Measurements from ENCODE around the gene MAGEA12. TPM values are rescaled to one million over a fixed set of nuclear protein-coding genes. Genes with fewer than 3 reads are reported as not detected.
A peak's percentile ranks its signal among the peaks of the same experiment; 100 is the strongest.
"Not testable (repeated sequence)": the region's sequence is repeated elsewhere in the genome, so short reads cannot be mapped to it uniquely, and the experiment has no call there.

MAGEA12 gene, protein sequence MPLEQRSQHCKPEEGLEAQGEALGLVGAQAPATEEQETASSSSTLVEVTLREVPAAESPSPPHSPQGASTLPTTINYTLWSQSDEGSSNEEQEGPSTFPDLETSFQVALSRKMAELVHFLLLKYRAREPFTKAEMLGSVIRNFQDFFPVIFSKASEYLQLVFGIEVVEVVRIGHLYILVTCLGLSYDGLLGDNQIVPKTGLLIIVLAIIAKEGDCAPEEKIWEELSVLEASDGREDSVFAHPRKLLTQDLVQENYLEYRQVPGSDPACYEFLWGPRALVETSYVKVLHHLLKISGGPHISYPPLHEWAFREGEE
- total RNA-seq: not detected

DNA sequence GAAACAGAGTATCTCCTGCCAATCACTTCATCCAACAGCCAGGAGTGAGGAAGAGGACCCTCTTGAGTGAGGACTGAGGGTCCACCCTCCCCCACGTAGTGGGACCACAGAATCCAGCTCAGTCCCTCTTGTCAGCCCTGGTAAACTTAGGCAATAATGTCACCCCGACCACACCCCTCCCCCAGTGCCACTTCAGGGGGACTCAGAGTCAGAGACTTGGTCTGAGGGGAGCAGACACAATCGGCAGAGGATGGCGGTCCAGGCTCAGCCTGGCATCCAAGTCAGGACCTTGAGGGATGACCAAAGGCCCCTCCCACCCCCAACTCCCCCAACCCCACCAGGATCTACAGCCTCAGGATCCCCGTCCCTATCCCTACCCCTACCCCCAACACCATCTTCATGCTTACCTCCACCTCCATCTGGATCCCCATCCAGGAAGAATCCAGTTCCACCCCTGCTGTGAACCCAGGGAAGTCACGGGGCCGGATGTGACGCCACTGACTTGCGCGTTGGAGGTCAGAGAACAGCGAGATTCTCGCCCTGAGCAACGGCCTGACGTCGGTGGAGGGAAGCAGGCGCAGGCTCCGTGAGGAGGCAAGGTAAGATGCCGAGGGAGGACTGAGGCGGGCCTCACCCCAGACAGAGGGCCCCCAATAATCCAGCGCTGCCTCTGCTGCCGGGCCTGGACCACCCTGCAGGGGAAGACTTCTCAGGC, at the start of gene MAGEA12, which contains the start of gene CSAG1:
Gene MAGEA12 (plus strand): TSS at position 497 of the 715 bp plus-strand sequence. CDS start 2,405 bp downstream, outside the sequence.
Gene CSAG1 (minus strand): TSS at position 461 of the 715 bp plus-strand sequence. CDS start 1,261 bp downstream, outside the sequence.
- DNase-seq (ENCODE audit: low spot score): peak; percentile 45
- intact Hi-C loops (cut with DNase I): no loop called here

DNA sequence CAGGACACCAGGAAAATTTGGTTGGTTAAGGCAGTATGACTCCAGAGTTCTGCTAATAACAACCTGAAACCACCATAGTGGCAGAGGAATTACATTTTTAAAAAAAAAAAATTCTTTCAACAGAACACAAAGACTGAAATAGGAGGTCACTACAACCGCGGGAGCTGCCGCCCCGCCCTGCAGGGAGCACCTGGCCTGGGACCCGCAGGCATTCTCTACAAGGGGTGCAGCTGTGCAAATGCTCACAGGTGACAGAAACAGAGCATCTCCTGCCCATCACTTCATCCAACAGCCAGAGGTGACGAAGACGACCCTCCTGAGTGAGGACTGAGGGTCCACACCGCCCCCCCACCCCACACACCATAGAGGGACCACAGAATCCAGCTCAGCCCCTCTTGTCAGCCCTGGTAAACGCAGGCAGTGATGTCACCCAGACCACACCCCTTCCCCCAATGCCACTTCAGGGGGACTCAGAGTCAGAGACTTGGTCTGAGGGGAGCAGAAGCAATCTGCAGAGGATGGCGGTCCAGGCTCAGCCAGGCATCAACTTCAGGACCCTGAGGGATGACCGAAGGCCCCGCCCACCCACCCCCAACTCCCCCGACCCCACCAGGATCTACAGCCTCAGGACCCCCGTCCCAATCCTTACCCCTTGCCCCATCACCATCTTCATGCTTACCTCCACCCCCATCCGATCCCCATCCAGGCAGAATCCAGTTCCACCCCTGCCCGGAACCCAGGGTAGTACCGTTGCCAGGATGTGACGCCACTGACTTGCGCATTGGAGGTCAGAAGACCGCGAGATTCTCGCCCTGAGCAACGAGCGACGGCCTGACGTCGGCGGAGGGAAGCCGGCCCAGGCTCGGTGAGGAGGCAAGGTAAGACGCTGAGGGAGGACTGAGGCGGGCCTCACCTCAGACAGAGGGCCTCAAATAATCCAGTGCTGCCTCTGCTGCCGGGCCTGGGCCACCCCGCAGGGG, 35.3 kb upstream of the MAGEA12 start, which contains the start of gene MAGEA3:
Gene MAGEA3 (plus strand): TSS at position 843 of the 980 bp plus-strand sequence. CDS start 2,039 bp downstream, outside the sequence.
- DNase-seq (ENCODE audit: low spot score); intact Hi-C loops (cut with DNase I): not testable (repeated sequence)
- peak; percentile 13 for ATAC-seq

More for the DNA sequence above, at the start of gene MAGEA12, which contains the start of gene CSAG1:
- ATAC-seq: no peak

DNA sequence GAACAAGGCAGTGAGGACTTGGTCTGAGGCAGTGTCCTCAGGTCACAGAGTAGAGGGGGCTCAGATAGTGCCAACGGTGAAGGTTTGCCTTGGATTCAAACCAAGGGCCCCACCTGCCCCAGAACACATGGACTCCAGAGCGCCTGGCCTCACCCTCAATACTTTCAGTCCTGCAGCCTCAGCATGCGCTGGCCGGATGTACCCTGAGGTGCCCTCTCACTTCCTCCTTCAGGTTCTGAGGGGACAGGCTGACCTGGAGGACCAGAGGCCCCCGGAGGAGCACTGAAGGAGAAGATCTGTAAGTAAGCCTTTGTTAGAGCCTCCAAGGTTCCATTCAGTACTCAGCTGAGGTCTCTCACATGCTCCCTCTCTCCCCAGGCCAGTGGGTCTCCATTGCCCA, 33.2 kb upstream of the MAGEA12 start:
- DNase-seq (ENCODE audit: low spot score); intact Hi-C loops (cut with DNase I); ATAC-seq: not testable (repeated sequence)

DNA sequence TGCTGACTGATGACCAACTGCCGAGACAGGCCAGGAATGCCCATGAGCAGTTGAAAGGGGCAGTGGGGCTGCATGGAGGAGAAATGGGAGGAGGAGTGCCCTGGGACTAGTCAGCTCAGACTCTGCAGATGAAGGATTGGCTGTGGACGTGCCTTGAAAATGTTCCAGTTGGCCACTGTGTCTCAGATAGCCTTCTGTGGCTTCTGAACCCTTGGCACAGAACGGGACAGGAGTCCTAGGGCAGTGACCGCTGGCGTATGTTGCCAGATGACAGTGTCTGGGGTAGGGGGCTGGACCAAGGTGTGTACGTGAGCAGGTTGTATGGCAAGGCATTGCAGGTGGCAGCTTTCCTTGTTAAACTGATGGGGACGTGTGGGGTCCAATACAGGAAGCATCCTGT, 27.1 kb upstream of the MAGEA12 start:
- ATAC-seq; DNase-seq (ENCODE audit: low spot score); intact Hi-C loops (cut with DNase I): not testable (repeated sequence)

DNA sequence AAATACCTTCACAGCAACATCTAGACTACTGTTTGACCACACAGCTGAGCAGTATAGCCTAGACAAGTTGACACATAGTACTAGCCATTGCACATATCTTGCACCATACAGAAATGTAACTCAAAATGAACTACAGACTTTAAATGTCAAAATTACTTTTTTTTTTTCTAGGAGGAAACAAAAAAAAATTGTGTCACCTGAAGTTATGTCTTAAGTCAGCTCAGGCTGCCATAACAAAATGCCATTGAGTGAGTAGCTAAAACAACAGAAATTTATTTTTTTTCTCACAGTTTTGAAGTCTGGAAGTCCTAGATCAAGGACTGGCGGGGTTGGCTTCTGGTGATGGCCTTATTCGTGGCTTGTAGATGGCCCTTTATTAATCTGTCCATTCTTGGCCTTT, 24.4 kb upstream of the MAGEA12 start, which contains the start of gene CSAG2:
Gene CSAG2 (minus strand): TSS at position 101 of the 400 bp plus-strand sequence. CDS start 161 bp downstream, outside the sequence.
- ATAC-seq; DNase-seq (ENCODE audit: low spot score); intact Hi-C loops (cut with DNase I): not testable (repeated sequence)

DNA sequence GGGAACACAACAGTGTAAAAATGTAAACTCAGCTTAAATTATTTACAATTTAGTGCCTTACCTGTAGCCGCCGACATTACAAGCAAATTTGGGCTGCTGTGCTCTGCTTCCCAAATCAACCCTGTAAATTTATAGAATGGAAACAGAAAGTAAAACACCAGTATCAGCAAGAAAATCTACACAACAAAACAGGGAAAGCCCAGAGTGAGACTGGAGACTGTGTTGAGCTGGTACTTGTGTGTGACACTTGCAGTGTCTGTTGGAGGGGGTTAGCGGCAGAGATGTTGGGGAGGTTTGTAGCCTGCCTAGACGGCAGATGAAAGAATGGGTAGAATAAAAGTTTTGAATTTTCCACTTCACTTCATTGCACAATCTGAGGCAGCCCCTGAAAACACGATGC, 20.4 kb upstream of the MAGEA12 start:
- intact Hi-C loops (cut with DNase I); ATAC-seq: not testable (repeated sequence)

DNA sequence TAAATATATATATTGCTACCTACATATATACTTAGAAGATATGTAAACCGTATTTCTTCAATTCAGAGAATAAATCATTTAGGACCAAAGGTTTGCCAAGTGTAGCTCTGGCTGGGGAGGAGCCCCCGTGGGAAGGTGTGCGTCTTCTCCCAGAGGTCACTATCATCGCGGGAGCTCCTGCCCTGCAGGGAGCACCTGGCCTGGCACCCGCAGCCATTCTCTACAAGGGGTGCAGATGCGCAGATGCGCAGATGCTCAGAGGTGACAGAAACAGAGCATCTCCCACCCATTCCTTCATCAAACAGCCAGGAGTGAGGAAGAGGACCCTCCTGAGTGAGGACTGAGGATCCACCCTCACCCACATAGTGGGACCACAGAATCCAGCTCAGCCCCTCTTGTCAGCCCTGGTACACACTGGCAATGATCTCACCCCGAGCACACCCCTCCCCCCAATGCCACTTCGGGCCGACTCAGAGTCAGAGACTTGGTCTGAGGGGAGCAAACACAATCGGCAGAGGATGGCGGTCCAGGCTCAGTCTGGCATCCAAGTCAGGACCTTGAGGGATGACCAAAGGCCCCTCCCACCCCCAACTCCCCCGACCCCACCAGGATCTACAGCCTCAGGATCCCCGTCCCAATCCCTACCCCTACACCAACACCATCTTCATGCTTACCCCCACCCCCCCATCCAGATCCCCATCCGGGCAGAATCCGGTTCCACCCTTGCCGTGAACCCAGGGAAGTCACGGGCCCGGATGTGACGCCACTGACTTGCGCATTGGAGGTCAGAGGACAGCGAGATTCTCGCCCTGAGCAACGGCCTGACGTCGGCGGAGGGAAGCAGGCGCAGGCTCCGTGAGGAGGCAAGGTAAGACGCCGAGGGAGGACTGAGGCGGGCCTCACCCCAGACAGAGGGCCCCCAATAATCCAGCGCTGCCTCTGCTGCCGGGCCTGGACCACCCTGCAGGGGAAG, 19.5 kb upstream of the MAGEA12 start, which contains the start of gene MAGEA2B:
Gene MAGEA2B (plus strand): TSS at position 814 of the 973 bp plus-strand sequence. CDS start 2,479 bp downstream, outside the sequence.
- DNase-seq (ENCODE audit: low spot score); intact Hi-C loops (cut with DNase I); ATAC-seq: not testable (repeated sequence)

More for the DNA sequence above, 20.4 kb upstream of the MAGEA12 start:
- DNase-seq (ENCODE audit: low spot score): not testable (repeated sequence)

DNA sequence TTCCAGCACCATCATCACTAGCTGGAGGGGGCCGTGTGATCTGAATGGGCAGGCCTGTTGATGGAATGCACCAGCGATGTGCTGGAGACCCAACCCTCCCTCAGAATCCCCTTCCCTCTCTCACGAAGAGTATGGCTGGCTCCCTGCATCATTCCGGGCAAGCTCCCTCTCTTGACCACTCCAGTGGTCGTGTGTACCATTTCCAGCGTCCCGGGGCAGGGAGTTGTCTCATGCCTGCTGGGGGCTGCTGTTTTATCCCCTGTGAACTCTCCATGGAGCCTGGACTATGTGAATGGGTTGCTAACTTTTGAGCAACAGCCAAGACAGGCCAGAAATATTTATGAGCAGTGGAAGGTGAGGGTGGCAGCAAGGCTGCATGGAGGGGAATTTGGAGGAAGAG, 8.1 kb upstream of the MAGEA12 start:
- intact Hi-C loops (cut with DNase I): no loop called here
- DNase-seq (ENCODE audit: low spot score) (no peak), ATAC-seq (no peak)

DNA sequence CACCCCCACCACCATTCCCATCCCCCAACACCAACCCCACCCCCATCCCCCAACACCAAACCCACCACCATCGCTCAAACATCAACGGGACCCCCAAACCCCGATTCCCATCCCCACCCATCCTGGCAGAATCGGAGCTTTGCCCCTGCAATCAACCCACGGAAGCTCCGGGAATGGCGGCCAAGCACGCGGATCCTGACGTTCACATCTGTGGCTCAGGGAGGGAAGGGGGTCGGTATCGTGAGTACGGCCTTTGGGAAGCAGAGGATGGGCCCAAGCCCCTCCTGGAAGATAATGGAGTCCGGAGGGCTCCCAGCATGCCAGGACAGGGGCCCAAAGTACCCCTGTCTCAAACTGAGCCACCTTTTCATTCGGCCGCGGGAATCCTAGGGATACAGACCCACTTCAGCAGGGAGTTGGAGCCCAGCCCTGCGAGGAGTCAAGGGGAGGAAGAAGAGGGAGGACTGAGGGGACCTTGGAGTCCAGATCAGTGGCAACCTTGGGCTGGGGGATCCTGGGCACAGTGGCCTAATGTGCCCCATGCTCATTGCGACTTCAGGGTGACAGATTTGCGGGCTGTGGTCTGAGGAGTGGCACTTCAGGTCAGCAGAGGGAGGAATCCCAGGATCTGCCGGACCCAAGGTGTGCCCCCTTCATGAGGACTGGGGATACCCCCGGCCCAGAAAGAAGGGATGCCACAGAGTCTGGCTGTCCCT, 744 bp downstream of the MAGEA12 start:
- DNase-seq (ENCODE audit: low spot score): peak; percentile 28
- ATAC-seq; intact Hi-C loops (cut with DNase I): not testable (repeated sequence)

DNA sequence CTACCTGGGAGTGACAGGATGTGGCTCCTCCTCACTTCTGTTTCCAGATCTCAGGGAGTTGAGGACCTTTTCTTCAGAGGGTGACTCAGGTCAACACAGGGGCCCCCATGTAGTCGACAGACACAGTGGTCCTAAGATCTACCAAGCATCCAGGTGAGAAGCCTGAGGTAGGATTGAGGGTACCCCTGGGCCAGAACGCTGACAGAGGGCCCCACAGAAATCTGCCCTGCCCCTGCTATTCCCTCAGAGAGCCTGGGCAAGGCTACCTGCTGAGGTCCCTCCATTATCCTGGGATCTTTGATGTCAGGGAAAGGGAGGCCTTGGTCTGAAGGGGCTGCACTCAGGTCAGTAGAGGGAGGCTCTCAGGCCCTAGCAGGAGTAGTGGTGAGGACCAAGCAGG, 1.5 kb downstream of the MAGEA12 start:
- no peak for ATAC-seq
- peak; percentile 14 for DNase-seq (ENCODE audit: low spot score)
- intact Hi-C loops (cut with DNase I): no loop called here

DNA sequence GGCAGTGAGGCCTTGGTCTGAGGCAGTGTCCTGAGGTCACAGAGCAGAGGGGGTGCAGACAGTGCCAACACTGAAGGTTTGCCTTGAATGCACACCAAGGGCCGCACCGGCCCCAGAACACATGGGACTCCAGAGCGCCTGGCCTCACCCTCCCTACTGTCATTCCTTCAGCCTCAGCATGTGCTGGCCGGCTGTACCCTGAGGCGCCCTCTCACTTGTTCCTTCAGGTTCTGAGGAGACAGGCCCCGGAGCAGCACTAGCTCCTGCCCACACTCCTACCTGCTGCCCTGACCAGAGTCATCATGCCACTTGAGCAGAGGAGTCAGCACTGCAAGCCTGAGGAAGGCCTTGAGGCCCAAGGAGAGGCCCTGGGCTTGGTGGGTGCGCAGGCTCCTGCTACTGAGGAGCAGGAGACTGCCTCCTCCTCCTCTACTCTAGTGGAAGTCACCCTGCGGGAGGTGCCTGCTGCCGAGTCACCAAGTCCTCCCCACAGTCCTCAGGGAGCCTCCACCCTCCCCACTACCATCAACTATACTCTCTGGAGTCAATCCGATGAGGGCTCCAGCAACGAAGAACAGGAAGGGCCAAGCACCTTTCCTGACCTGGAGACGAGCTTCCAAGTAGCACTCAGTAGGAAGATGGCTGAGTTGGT, 2.4 kb downstream of the MAGEA12 start:
- ATAC-seq: no peak
- peak; percentile 28 for DNase-seq (ENCODE audit: low spot score)
- intact Hi-C loops (cut with DNase I): no loop called here

DNA sequence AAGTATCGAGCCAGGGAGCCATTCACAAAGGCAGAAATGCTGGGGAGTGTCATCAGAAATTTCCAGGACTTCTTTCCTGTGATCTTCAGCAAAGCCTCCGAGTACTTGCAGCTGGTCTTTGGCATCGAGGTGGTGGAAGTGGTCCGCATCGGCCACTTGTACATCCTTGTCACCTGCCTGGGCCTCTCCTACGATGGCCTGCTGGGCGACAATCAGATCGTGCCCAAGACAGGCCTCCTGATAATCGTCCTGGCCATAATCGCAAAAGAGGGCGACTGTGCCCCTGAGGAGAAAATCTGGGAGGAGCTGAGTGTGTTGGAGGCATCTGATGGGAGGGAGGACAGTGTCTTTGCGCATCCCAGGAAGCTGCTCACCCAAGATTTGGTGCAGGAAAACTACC, 3.0 kb downstream of the MAGEA12 start:
- DNase-seq (ENCODE audit: low spot score): peak; percentile 12
- ATAC-seq; intact Hi-C loops (cut with DNase I): not testable (repeated sequence)

DNA sequence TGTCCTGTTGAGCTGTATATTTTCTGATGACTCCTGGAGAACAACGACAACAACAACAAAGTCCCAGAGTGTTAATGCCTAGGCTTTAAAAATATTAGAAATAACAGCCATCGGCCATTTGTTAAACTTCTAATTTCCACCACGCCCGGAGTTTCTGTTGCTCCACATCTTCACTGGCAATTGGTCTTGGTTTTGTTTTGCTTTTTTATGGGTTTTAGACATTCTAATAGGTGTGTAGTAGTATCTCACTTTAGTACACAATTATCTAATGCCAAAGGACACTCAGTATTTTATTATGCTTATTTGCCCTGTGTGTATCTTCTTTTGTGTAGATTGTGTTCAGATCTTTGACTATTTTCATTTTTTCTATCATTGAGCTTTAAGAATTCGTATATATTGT, 5.0 kb downstream of the MAGEA12 start:
- intact Hi-C loops (cut with DNase I): no loop called here
- DNase-seq (ENCODE audit: low spot score): no peak
- no peak for ATAC-seq

DNA sequence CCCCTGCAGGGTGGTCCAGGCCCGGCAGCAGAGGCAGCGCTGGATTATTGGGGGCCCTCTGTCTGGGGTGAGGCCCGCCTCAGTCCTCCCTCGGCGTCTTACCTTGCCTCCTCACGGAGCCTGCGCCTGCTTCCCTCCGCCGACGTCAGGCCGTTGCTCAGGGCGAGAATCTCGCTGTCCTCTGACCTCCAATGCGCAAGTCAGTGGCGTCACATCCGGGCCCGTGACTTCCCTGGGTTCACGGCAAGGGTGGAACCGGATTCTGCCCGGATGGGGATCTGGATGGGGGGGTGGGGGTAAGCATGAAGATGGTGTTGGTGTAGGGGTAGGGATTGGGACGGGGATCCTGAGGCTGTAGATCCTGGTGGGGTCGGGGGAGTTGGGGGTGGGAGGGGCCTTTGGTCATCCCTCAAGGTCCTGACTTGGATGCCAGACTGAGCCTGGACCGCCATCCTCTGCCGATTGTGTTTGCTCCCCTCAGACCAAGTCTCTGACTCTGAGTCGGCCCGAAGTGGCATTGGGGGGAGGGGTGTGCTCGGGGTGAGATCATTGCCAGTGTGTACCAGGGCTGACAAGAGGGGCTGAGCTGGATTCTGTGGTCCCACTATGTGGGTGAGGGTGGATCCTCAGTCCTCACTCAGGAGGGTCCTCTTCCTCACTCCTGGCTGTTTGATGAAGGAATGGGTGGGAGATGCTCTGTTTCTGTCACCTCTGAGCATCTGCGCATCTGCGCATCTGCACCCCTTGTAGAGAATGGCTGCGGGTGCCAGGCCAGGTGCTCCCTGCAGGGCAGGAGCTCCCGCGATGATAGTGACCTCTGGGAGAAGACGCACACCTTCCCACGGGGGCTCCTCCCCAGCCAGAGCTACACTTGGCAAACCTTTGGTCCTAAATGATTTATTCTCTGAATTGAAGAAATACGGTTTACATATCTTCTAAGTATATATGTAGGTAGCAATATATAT, 20.4 kb downstream of the MAGEA12 start, which contains the start of gene MAGEA2:
Gene MAGEA2 (minus strand): TSS at position 157 of the 965 bp plus-strand sequence. CDS start 2,479 bp downstream, outside the sequence.
- intact Hi-C loops (cut with DNase I); ATAC-seq; DNase-seq (ENCODE audit: low spot score): not testable (repeated sequence)

DNA sequence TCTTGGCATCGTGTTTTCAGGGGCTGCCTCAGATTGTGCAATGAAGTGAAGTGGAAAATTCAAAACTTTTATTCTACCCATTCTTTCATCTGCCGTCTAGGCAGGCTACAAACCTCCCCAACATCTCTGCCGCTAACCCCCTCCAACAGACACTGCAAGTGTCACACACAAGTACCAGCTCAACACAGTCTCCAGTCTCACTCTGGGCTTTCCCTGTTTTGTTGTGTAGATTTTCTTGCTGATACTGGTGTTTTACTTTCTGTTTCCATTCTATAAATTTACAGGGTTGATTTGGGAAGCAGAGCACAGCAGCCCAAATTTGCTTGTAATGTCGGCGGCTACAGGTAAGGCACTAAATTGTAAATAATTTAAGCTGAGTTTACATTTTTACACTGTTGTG, 21.3 kb downstream of the MAGEA12 start:
- intact Hi-C loops (cut with DNase I); DNase-seq (ENCODE audit: low spot score); ATAC-seq: not testable (repeated sequence)

Measured in sciatic nerve (tissue), 2 donors.